Heart right ventricle (tissue), 16 donors: ENCODE results near the gene SPATC1L. TPM values are rescaled to one million over a fixed set of nuclear protein-coding genes. Genes with fewer than 3 reads are reported as not detected.

Experiments used
- ATAC-seq, 8 donors: fragments of 200-7000 bp; cut with Tn5 transposase; one replicate each; pipeline ENCODE4 v1.9.1; 2020; ENCODE audit warnings: mild to moderate bottlenecking in 8 of 8, moderate library complexity in 8 of 8, moderate number of reproducible peaks in 1 of 8
- DNase-seq, 2 donors: peaks; one replicate each; pipeline ENCODE4 v3.0.0-alpha.2; 2020
- H3K27ac ChIP-seq, 10 donors: fragments of 200-600 bp; sonication (generic) in 2 of 10; one replicate each; pipeline versions ENCODE4 v1.5.0 to v1.8.0; 2020 to 2022; ENCODE audit warnings: mild to moderate bottlenecking in 3 of 10
- H3K27me3 ChIP-seq, 7 donors: fragments of 200-600 bp; one replicate each; pipeline ENCODE4 v1.8.0; 2021 to 2022; ENCODE audit warnings: mild to moderate bottlenecking in 2 of 7
- H3K36me3 ChIP-seq, 9 donors: fragments of 200-600 bp; sonication (generic) in 1 of 9; one replicate each; pipeline versions ENCODE4 v1.5.0 to v1.8.0; 2020 to 2022; ENCODE audit warnings: mild to moderate bottlenecking in 2 of 9
- H3K4me1 ChIP-seq, 9 donors: fragments of 200-600 bp; sonication (generic) in 1 of 9; one replicate each; pipeline versions ENCODE4 v1.5.0 to v1.8.0; 2020 to 2022; ENCODE audit warnings: mild to moderate bottlenecking in 4 of 9
- H3K4me3 ChIP-seq, 10 donors: fragments of 200-600 bp; sonication (generic) in 2 of 10; one replicate each; pipeline versions ENCODE4 v1.5.0 to v1.8.0; 2020 to 2022; ENCODE audit warnings: mild to moderate bottlenecking in 7 of 10, moderate library complexity in 2 of 10
- H3K9me3 ChIP-seq, 11 donors: fragments of 200-600 bp in 10 of 11; sonication (generic) in 2 of 11; one replicate each; pipeline versions ENCODE4 v1.5.0 to v1.8.0; 2013 to 2022; ENCODE audit warnings: mild to moderate bottlenecking in 2 of 11, control low read depth in 1 of 11, moderate library complexity in 1 of 11
- WGBS, 2 donors: extraction: QIAGEN DNeasy Blood & Tissue Kit; methylation state at CpG; one replicate each; pipeline ENCODE4 v1.1.7; 2013; ENCODE audit warnings: inconsistent platforms in 1 of 2; 5-methylcytosine and 5-hydroxymethylcytosine counted together
- intact Hi-C, 10 donors: fragments of 100-400 bp; cut with DNase I; formaldehyde crosslinking; loops; one replicate each; pipeline versions ENCODE4 v1.11.1 to v1.14.2; 2022
- polyA plus RNA-seq, 2 donors: library from polyadenylated mRNA; stranded (reverse); fragments of 200-250 nt; gene quantifications; one replicate each; pipeline ENCODE4 v1.2.3, GENCODE V29; 2013
- total RNA-seq, 10 donors: library from RNA; stranded (reverse); fragmentation: NEBNext Ultra II Directional in 3 of 10; extraction: Animal tissue kit (Norgen Biotek cat#: 25700) in 3 of 10; gene quantifications; one replicate each; pipeline versions ENCODE4 v1.2.1 to v1.2.4, GENCODE V29; 2021 to 2023
- TF ChIP-seq, protein P1 (sequence below), 9 donors: fragments of 200-600 bp; sonication (generic) in 2 of 9; IDR thresholded peaks; one replicate each; pipeline versions ENCODE4 v1.5.0 to v1.8.0; 2021 to 2022; ENCODE audit warnings: antibody characterized with exemption in 9 of 9, mild to moderate bottlenecking in 5 of 9, moderate library complexity in 1 of 9
- donor health status: Arrhythmogenic right ventricular cardiomyopathy.
- donor health status: ischemic (EF 13 %, LVEDD 7.1; RV severe dilation, severe dysfunction).
- donor health status: healthy with polysubstance abuse.
- donor health status: DM: no; HTN: yes; CAD: no.
- donor health status: DM: no; HTN: no; CAD: no.
- donor health status: ischemic (EF 25% LVEDD 6.9; RV normal size, moderate dysfunction).
- donor health status: ischemic (EF 25% LVEDD 5.7; RV mildly dilated, moderate dysfunction).
- donor health status: healthy.
- donor health status: DM: yes; HTN: yes; CAD: no.
- donor health status: Ischemic cardiomyopathy.
- donor health status: ischemic (EF 35%, LVEDD 5.7; RV mildly dilated, moderate dysfunction).
- donor health status: nonischemic (EF 11% LVEDD 7.7; RV severe dilation, severe dysfunction).
- donor health status: DM: yes; HTN: yes; CAD: no.
- donor health status: PGD.
- donor health status: ischemic (EF 29% LVEDD 5.4; RV normal size, mild dysfunction).
- donor health status: nonischemic (EF 23%, LVEDD 6.1; RV moderate dilation, normal function).

SPATC1L gene
- total and polyA plus RNA-seq, 12 donors: 4.7 to 14.6 (median 8.4) TPM

DNA sequence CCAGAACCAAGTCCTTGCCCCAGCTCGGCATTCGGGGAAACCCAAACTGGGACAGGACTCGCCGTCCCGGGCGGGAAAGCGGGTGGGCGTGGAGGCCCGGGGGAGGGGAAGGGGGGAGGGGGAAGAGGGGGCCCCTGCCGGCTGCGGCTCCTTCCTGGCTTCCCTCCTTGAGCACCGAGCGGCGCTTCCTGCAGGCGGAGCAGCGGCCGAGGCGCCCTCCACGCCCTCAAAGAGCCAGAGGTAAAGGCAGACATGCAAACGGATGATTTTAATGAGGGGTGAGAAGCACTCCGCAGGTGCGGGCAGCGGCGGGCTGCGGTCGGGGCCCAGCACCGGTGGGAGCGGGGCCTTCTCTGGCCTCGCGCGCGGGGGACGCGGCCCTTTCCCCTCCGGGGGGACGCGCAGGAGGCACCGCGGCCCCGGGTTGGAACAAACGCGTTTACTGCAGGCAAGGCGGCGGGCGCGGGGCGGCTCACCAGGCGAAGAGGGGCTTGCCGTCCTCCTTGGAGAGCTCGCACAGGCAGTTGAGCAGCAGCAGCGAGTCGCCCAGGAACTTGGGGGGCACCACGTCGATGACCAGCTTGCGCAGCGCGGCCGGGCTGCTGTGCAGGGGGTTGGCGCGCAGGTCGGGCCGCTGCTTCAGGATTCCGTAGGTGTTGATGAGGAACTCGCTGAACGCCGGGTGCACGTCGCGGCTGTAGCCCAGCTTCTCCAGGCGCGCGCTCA is 23.2 kb downstream of the SPATC1L start:
- Histone ChIP-seq H3K4me1 (no peaks in the 10 kb centered on the region), H3K27me3 (no peaks in the 10 kb centered on the region), H3K36me3 (peaks cover 0 to 12% (median 0%) of the 10 kb centered on the region in 9 donors), H3K27ac (no peak overlapping the region), H3K9me3 (no peaks in the 10 kb centered on the region), H3K4me3 (peak overlapping the region in 2 of 10 donors; percentile 14 to 17)
- no peak for DNase-seq
- intact Hi-C loops: no loop called here
- 72 to 79% methylated on average over 58 to 66 of the region's 72 CpGs for WGBS, 2 donors
- TF ChIP-seq, protein P1, sequence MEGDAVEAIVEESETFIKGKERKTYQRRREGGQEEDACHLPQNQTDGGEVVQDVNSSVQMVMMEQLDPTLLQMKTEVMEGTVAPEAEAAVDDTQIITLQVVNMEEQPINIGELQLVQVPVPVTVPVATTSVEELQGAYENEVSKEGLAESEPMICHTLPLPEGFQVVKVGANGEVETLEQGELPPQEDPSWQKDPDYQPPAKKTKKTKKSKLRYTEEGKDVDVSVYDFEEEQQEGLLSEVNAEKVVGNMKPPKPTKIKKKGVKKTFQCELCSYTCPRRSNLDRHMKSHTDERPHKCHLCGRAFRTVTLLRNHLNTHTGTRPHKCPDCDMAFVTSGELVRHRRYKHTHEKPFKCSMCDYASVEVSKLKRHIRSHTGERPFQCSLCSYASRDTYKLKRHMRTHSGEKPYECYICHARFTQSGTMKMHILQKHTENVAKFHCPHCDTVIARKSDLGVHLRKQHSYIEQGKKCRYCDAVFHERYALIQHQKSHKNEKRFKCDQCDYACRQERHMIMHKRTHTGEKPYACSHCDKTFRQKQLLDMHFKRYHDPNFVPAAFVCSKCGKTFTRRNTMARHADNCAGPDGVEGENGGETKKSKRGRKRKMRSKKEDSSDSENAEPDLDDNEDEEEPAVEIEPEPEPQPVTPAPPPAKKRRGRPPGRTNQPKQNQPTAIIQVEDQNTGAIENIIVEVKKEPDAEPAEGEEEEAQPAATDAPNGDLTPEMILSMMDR (IDR thresholded peaks at IDR 0.05): no peak
- ATAC-seq: peak in 1 of 8 donors; percentile 41

DNA sequence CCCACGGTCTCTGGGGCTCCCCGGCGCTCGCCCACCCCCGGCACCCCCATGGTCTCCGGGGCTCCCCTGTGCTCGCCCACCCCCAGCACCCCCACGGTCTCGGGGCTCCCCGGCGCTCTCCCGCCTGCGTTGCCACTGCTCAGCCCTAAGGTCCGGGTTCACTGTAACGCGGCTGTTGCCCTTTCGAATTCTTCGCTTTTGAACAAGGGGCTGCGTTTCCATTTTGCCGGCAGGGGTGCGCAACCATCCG is 23.7 kb downstream of the SPATC1L start:
- WGBS, 2 donors: 94 to 95% methylated on average over 17 to 22 of the region's 22 CpGs
- no peaks in the 10 kb centered on the region for H3K27me3 ChIP-seq
- H3K4me3 ChIP-seq: no peak overlapping the region
- no peak for DNase-seq
- TF ChIP-seq, protein P1 (IDR thresholded peaks at IDR 0.05): no peak
- H3K4me1 ChIP-seq: no peaks in the 10 kb centered on the region
- H3K27ac ChIP-seq: no peak overlapping the region
- no peak for ATAC-seq
- no peaks in the 10 kb centered on the region for H3K9me3 ChIP-seq
- intact Hi-C loops: no loop called here
- H3K36me3 ChIP-seq: peaks cover 0 to 12% (median 0%) of the 10 kb centered on the region in 9 donors

DNA sequence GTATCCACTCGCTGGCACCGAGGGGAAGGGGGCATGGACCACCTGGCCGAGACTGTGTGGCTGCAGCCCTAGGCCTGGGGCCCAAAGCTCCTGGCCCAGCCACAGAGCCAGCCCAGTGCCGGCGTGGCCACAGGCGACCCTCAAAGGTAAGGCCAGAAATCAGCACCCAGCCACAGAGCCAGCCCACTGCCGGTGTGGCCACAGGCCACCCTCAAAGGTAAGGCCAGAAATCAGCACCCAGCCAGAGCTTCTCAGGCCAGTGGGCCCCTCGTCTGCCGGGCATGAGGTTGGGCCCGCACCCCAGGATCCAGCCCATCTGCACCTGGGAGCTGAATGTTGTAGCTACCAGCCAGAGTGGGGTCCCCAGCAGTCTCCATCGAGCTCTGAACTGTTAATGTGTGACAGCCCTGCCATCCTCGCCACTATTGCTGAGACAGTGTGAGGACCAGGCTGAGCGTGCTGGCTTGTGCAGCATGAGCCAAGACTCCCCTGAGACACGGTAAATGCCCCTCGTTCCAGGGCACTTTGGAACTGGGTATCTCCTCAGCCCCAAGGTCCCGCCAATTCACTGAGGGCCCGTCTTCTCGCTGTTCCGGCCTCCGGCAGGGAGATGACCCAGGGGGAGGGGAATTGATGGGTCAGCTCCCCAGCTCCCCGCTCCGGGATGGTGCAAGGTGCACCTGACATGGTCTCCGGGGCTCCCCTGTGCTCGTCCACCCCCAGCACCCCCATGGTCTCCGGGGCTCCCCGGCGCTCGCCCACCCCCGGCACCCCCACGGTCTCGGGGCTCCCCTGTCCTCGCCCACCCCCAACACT is 24.2 kb downstream of the SPATC1L start:
- intact Hi-C loops: loop anchor here in 2 of 10 donors (10.0 kb wide), 1 partner anchor 55 kb away; no protein-coding TSS in a partner anchor
- H3K27me3 ChIP-seq: no peaks in the 10 kb centered on the region
- ATAC-seq: no peak
- H3K4me3 ChIP-seq: no peak overlapping the region
- 95% methylated on average over 23 to 32 of the region's 32 CpGs for WGBS, 2 donors
- peaks cover 0 to 12% (median 0%) of the 10 kb centered on the region in 9 donors for H3K36me3 ChIP-seq
- H3K27ac ChIP-seq: no peak overlapping the region
- TF ChIP-seq, protein P1 (IDR thresholded peaks at IDR 0.05): no peak
- DNase-seq: no peak
- H3K9me3 ChIP-seq: no peaks in the 10 kb centered on the region
- no peaks in the 10 kb centered on the region for H3K4me1 ChIP-seq

DNA sequence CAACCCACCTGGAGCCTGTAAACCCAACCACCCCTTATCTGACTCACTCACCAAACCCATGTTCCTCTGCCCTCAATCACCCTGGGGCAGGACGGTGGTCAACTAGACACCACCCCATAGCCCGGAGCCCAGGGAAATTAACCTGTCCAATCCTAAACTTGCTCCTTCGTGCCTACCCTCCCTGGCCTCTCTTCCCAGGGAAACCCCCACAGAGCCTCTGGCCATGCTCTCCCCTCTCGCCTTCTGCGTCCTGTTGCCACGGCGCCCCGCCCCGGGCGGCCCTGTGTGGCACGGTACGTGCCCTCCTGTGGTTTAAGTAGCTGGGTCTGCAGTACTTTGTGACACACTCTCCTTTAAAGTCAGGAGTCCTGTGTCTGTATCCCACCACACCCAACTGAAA is 24.9 kb downstream of the SPATC1L start:
- H3K4me3 ChIP-seq: no peak overlapping the region
- intact Hi-C loops: loop anchor here in 2 of 10 donors (10.0 kb wide), 1 partner anchor 55 kb away; no protein-coding TSS in a partner anchor
- H3K9me3 ChIP-seq: no peaks in the 10 kb centered on the region
- H3K27ac ChIP-seq: no peak overlapping the region
- no peaks in the 10 kb centered on the region for H3K27me3 ChIP-seq
- no peaks in the 10 kb centered on the region for H3K4me1 ChIP-seq
- DNase-seq (no peak), ATAC-seq (no peak)
- WGBS, 2 donors: 95 to 96% methylated on average over 12 of the region's 12 CpGs
- peaks cover 0 to 12% (median 0%) of the 10 kb centered on the region in 9 donors for H3K36me3 ChIP-seq
- TF ChIP-seq, protein P1 (IDR thresholded peaks at IDR 0.05): no peak
